Calu3 (cell line): ENCODE data around the gene MED17. TPM values are rescaled to one million over a fixed set of nuclear protein-coding genes. Genes with fewer than 3 reads are reported as not detected.
A peak's percentile ranks its signal among the peaks of the same experiment; 100 is the strongest.
"Not testable (repeated sequence)": the region's sequence is repeated elsewhere in the genome, so short reads cannot be mapped to it uniquely, and the experiment has no call there.

Experiments
- BruUV-seq: library from RNA; stranded (reverse); fragments of 400-500 nt; replicated peaks from 2 replicates; lab custom pipeline; 2021; lab: Mats Ljungman, UMichigan
- CTCF ChIA-PET: fragments of 300-600 bp; sonication (Branson Sonifier 250); formaldehyde crosslinking; loops from one replicate; lab custom pipeline; 2022; ENCODE audit warnings: antibody characterized with exemption; lab: Charles Lee
- DNase-seq: peaks from one replicate; pipeline ENCODE4 v3.0.0; 2022
- H3K27ac Mint-ChIP-seq: one replicate; pipeline ENCODE4 v1.8.0; 2022; ENCODE audit warnings: mixed read lengths; ENCODE audit not compliant: unreplicated experiment
- H3K27me3 Mint-ChIP-seq: one replicate; pipeline ENCODE4 v1.8.0; 2022; ENCODE audit warnings: mixed read lengths; ENCODE audit not compliant: unreplicated experiment
- H3K36me3 Mint-ChIP-seq: one replicate; pipeline ENCODE4 v1.8.0; 2022; ENCODE audit warnings: mild to moderate bottlenecking, moderate library complexity, mixed read lengths; ENCODE audit not compliant: insufficient read depth, unreplicated experiment
- H3K4me1 Mint-ChIP-seq: one replicate; pipeline ENCODE4 v1.8.0; 2022; ENCODE audit warnings: mild to moderate bottlenecking, low read depth, mixed read lengths; ENCODE audit not compliant: unreplicated experiment
- H3K4me3 Mint-ChIP-seq: one replicate; pipeline ENCODE4 v1.8.0; 2022; ENCODE audit warnings: mild to moderate bottlenecking, low read depth, moderate library complexity, mixed read lengths; ENCODE audit not compliant: unreplicated experiment
- H3K9me3 Mint-ChIP-seq: one replicate; pipeline ENCODE4 v1.8.0; 2022; ENCODE audit warnings: low read depth, mixed read lengths; ENCODE audit not compliant: unreplicated experiment
- intact Hi-C: fragments of 100-400 bp; cut with micrococcal nuclease; formaldehyde crosslinking; loops from one replicate; pipeline ENCODE4 v1.10.0; 2022; ENCODE audit not compliant: unreplicated experiment
- total RNA-seq: library from RNA; stranded (reverse); gene quantifications from 2 replicates; pipeline ENCODE4 v1.2.3, GENCODE V29; 2022
- TF ChIP-seq, protein P1 (sequence below): fragments of 200-600 bp; IDR thresholded peaks from one replicate; pipeline ENCODE4 v1.8.0; 2022; ENCODE audit warnings: antibody characterized with exemption; ENCODE audit not compliant: unreplicated experiment

MED17 gene
- total RNA-seq, 1 experiment from 2014 or later = 24.6 TPM

DNA sequence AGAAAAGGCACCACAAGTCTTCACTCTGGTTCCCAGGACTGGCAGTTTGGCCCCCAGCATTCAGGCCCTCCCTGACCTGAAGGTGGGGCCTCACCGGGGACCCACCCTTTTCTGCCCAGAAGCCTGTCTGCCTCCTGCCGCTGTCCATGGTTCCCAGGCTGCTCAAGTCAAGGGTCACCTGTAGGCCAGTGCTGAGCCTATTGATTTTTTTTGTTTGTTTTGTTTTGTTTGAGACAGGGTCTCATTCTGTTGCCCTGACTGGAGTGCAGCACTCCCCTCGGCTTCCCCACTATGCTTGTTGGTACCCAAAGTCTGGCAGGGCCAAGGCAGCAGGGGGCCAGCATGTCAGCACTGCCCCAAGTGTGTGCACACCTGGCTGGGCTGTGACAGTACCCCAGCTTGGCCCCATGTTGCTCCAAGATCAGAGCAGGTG, 11.0 kb upstream of the MED17 start:
- intact Hi-C loops = no loop called here
- H3K36me3 Mint-ChIP-seq = no peaks in the 10 kb centered on the region
- no TSS peak for BruUV-seq
- H3K27ac Mint-ChIP-seq = no peak overlapping the region
- H3K27me3 Mint-ChIP-seq = no peaks in the 10 kb centered on the region
- no peak for DNase-seq
- H3K4me1 Mint-ChIP-seq = no peaks in the 10 kb centered on the region
- H3K4me3 Mint-ChIP-seq = no peak overlapping the region
- CTCF ChIA-PET = no interaction called here
- TF ChIP-seq, protein P1, sequence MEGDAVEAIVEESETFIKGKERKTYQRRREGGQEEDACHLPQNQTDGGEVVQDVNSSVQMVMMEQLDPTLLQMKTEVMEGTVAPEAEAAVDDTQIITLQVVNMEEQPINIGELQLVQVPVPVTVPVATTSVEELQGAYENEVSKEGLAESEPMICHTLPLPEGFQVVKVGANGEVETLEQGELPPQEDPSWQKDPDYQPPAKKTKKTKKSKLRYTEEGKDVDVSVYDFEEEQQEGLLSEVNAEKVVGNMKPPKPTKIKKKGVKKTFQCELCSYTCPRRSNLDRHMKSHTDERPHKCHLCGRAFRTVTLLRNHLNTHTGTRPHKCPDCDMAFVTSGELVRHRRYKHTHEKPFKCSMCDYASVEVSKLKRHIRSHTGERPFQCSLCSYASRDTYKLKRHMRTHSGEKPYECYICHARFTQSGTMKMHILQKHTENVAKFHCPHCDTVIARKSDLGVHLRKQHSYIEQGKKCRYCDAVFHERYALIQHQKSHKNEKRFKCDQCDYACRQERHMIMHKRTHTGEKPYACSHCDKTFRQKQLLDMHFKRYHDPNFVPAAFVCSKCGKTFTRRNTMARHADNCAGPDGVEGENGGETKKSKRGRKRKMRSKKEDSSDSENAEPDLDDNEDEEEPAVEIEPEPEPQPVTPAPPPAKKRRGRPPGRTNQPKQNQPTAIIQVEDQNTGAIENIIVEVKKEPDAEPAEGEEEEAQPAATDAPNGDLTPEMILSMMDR = no peak
- H3K9me3 Mint-ChIP-seq = no peaks in the 10 kb centered on the region

DNA sequence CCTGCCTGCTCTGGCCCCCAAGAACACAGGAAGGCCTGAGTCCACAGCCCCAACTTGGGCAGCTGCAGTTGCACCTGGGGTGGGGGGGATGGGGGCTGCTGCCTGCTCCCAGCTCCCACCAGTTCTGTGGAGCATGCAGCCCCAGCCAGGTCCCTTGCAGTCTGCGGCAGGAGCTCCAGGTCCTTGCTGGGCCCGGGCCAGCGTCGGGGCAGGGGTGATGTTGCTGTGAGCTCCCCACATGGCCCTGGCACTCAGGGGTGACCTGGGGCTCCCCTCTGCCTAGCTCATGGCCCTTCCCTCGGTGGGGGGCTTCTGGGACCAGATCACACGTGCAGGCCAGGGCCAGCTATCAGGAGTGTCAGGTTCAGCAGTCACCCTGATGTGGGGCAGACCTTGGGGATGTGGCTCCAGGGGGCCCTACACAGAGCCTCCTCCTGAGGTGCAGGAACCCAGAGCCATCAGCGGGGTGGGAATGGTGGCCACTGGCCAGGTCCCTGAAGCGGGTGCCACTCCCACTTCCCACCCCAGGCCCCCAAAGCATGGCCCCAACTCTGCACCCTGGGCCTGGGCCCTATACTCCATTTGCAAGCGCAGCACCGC, 10.4 kb upstream of the MED17 start:
- CTCF ChIA-PET = no interaction called here
- intact Hi-C loops = no loop called here
- H3K36me3 Mint-ChIP-seq = no peaks in the 10 kb centered on the region
- TF ChIP-seq, protein P1 = no peak
- DNase-seq = no peak
- H3K4me3 Mint-ChIP-seq = no peak overlapping the region
- H3K9me3 Mint-ChIP-seq = no peaks in the 10 kb centered on the region
- no TSS peak for BruUV-seq
- H3K4me1 Mint-ChIP-seq = no peaks in the 10 kb centered on the region
- H3K27me3 Mint-ChIP-seq = no peaks in the 10 kb centered on the region
- H3K27ac Mint-ChIP-seq = no peak overlapping the region

DNA sequence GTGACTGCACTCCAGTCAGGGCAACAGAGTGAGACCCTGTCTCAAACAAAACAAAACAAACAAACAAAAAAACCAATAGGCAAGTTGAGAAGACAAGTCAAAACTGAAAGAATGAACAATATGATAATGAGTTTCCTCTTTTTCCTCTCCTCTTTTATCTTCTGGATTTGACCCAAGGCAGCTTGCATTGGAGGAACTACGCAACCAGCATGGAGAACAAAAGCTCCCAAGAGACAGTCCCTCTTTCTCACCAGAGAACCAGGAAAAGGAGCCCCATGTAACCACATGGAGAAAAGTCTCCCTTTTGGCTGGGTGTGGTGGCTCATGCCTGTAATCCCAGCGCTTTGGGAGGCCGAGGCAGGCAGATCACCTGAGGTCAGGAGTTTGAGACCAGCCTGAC, 9.5 kb upstream of the MED17 start:
- H3K4me1 Mint-ChIP-seq, H3K9me3 Mint-ChIP-seq, BruUV-seq, H3K4me3 Mint-ChIP-seq, intact Hi-C loops, H3K27ac Mint-ChIP-seq, H3K36me3 Mint-ChIP-seq, CTCF ChIA-PET, DNase-seq, H3K27me3 Mint-ChIP-seq: not testable (repeated sequence)

DNA sequence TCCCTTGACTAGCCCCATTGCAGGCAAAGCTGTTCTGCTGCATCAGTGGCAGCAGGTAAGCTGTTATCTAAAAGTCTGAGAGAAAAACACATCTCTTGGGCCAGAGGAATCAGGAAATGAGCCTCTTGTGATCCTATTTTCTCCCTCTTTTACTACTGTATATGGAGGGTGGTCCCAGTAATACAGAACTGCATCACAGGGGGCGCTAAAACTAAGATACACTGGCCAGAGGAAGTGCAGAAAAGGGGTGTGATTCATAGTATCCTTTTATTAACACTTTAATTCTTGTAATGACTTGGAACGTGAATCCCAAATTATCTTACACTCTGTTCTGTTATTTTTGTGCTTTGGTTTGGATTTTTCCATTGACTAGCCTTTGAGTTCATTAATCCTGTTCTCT, 8.8 kb upstream of the MED17 start:
- Mint-ChIP-seq H3K4me1 (no peaks in the 10 kb centered on the region), H3K27ac (no peak overlapping the region), H3K36me3 (no peaks in the 10 kb centered on the region), H3K4me3 (no peak overlapping the region), H3K9me3 (no peaks in the 10 kb centered on the region), H3K27me3 (no peaks in the 10 kb centered on the region)
- intact Hi-C loops = no loop called here
- TF ChIP-seq, protein P1 = no peak
- CTCF ChIA-PET = no interaction called here
- DNase-seq = peak; percentile 11
- BruUV-seq = no TSS peak

DNA sequence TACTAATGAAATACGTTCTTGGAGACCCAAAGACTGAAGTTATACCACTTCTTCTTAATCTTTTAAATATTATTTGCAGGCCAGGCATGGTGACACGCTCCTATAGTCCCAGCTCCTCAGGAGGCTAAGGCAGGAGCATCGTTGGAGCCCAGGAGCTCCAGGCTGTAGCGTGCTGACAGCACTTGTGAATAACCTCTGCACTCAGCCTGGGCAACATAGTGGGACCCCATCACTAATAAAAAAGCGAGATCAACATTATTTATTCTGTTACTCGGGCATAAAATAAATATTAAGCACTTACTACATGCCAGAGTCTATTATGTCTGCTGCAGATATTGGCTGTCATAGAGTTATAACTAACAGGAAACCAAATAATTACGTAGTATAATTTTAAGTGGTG, 720 bp upstream of the MED17 start:
- peaks cover 17% of the 10 kb centered on the region for H3K4me1 Mint-ChIP-seq
- no TSS peak for BruUV-seq
- H3K36me3 Mint-ChIP-seq = peaks cover 36% of the 10 kb centered on the region
- peak overlapping the region; percentile 87 for H3K4me3 Mint-ChIP-seq
- TF ChIP-seq, protein P1 = no peak
- no peaks in the 10 kb centered on the region for H3K9me3 Mint-ChIP-seq
- H3K27ac Mint-ChIP-seq = no peak overlapping the region
- H3K27me3 Mint-ChIP-seq = no peaks in the 10 kb centered on the region
- DNase-seq = no peak
- CTCF ChIA-PET = interaction anchor here (1.1 kb wide), 2 partner anchors 42 to 753 kb away, joined by 3 to 9 read pairs; partner anchors contain the start of genes C11orf54 and TAF1D
- intact Hi-C loops = no loop called here
